ENCODE data around the gene ATF2. TPM values are rescaled to one million over a fixed set of nuclear protein-coding genes. Genes with fewer than 3 reads are reported as not detected.

ATF2 gene
- total and polyA plus RNA-seq, 2 of the 13 experiments (the other 11 are each of a cell fraction or from before 2014, with no cell fraction given), result 91.6 to 95.1 TPM

DNA sequence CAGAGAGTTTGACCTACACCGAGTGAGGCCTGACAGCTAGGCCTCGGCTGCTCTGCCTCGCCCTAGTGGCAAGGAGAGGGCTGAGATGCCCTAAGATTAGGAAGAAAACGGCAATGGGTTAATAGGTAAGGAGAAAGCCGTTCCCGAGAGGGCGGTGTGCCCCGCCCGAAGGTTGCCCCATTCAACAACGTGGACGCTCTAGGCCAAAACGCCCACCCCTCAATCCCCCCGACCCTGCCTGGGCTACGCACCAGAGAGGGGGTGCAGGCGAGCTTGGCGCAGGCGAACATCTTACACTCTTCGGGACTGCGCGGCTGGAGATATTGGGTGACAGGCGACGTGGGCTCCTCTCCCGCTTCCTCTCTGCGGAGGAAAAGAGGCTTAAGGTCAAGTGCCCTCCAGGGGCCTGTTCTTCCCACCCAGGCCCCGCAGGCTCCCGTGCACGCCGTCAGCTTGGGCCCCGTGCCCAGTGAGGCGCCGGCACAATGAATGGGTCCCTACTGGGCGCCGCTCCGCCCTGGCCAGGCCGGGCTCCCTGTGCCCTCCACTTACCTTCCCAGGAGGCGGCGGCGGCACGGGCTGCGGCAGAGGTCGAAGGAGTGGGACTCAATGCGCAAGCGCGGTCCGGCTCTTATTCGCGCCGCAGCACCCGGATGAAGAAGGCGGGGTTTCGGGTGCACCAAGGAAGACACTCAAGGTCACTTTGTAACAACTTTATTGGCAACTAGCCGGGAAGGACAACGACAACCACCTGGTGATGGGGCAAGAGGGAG lies 13.3 kb upstream of the ATF2 start, which contains the start of gene ATP5MC3 (continued):
- TF ChIP-seq ZNF230 (CRISPR knock-in tag; IDR thresholded peaks at IDR 0.05) (peak; percentile 28; the same call in 1 of the 2 replicates), TEAD3 (CRISPR knock-in tag; optimal IDR thresholded peaks at IDR 0.05; ENCODE audit: borderline replicate concordance) (peak; percentile 68), ZNF577 (CRISPR knock-in tag; IDR thresholded peaks at IDR 0.05; ENCODE audit: borderline replicate concordance, low read depth) (no peak), MAF1 (CRISPR knock-in tag; IDR thresholded peaks at IDR 0.05; ENCODE audit: borderline replicate concordance) (peak; percentile 39; the same call in 1 of the 2 replicates), SMAD3 (CRISPR knock-in tag; IDR thresholded peaks at IDR 0.05) (peak; percentile 72; the same call in 1 of the 2 replicates), BRD4 (CRISPR knock-in tag; IDR thresholded peaks at IDR 0.05) (peak; percentile 74), NFATC3 (CRISPR knock-in tag; IDR thresholded peaks at IDR 0.05) (peak; percentile 54; the same call in 1 of the 2 replicates), SMAD1 (CRISPR knock-in tag; IDR thresholded peaks at IDR 0.05; ENCODE audit: borderline replicate concordance, low read depth) (peak; percentile 63; the same call in 1 of the 2 replicates), AKAP8 (CRISPR knock-in tag; IDR thresholded peaks at IDR 0.05) (no peak), ZNF17 (CRISPR knock-in tag; IDR thresholded peaks at IDR 0.05) (no peak), ZNF329 (CRISPR knock-in tag; IDR thresholded peaks at IDR 0.05; ENCODE audit: low read depth) (peak; percentile 47), TOE1 (CRISPR knock-in tag; IDR thresholded peaks at IDR 0.05) (no peak), ZNF121 (CRISPR knock-in tag; IDR thresholded peaks at IDR 0.05) (no peak), HNRNPUL1 (IDR thresholded peaks at IDR 0.05; ENCODE audit: low read depth, low read length) (no peak), NR2F6 (IDR thresholded peaks at IDR 0.05) (peak; percentile 94), NR2F6 (CRISPR knock-in tag; IDR thresholded peaks at IDR 0.05) (peak; percentile 96), ZNF589 (CRISPR knock-in tag; conservative IDR thresholded peaks at IDR 0.05) (peak; percentile 86; the same call in 1 of the 2 replicates), ZNF605 (CRISPR knock-in tag; IDR thresholded peaks at IDR 0.05) (peak; percentile 90)
- TF ChIP-seq, protein P1, sequence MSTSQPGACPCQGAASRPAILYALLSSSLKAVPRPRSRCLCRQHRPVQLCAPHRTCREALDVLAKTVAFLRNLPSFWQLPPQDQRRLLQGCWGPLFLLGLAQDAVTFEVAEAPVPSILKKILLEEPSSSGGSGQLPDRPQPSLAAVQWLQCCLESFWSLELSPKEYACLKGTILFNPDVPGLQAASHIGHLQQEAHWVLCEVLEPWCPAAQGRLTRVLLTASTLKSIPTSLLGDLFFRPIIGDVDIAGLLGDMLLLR (CRISPR knock-in tag; IDR thresholded peaks at IDR 0.05), result peak; percentile 80
- TF ChIP-seq, protein P2, sequence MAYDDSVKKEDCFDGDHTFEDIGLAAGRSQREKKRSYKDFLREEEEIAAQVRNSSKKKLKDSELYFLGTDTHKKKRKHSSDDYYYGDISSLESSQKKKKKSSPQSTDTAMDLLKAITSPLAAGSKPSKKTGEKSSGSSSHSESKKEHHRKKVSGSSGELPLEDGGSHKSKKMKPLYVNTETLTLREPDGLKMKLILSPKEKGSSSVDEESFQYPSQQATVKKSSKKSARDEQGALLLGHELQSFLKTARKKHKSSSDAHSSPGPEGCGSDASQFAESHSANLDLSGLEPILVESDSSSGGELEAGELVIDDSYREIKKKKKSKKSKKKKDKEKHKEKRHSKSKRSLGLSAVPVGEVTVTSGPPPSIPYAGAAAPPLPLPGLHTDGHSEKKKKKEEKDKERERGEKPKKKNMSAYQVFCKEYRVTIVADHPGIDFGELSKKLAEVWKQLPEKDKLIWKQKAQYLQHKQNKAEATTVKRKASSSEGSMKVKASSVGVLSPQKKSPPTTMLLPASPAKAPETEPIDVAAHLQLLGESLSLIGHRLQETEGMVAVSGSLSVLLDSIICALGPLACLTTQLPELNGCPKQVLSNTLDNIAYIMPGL (CRISPR knock-in tag; IDR thresholded peaks at IDR 0.05; ENCODE audit: borderline replicate concordance in 1 of 2, low read depth in 1 of 2), result peak; percentile 92 to 96
- TF ChIP-seq, protein P3, sequence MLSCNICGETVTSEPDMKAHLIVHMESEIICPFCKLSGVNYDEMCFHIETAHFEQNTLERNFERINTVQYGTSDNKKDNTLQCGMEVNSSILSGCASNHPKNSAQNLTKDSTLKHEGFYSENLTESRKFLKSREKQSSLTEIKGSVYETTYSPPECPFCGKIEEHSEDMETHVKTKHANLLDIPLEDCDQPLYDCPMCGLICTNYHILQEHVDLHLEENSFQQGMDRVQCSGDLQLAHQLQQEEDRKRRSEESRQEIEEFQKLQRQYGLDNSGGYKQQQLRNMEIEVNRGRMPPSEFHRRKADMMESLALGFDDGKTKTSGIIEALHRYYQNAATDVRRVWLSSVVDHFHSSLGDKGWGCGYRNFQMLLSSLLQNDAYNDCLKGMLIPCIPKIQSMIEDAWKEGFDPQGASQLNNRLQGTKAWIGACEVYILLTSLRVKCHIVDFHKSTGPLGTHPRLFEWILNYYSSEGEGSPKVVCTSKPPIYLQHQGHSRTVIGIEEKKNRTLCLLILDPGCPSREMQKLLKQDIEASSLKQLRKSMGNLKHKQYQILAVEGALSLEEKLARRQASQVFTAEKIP (CRISPR knock-in tag; IDR thresholded peaks at IDR 0.05; ENCODE audit: borderline replicate concordance), result no peak
- TF ChIP-seq, protein P4, sequence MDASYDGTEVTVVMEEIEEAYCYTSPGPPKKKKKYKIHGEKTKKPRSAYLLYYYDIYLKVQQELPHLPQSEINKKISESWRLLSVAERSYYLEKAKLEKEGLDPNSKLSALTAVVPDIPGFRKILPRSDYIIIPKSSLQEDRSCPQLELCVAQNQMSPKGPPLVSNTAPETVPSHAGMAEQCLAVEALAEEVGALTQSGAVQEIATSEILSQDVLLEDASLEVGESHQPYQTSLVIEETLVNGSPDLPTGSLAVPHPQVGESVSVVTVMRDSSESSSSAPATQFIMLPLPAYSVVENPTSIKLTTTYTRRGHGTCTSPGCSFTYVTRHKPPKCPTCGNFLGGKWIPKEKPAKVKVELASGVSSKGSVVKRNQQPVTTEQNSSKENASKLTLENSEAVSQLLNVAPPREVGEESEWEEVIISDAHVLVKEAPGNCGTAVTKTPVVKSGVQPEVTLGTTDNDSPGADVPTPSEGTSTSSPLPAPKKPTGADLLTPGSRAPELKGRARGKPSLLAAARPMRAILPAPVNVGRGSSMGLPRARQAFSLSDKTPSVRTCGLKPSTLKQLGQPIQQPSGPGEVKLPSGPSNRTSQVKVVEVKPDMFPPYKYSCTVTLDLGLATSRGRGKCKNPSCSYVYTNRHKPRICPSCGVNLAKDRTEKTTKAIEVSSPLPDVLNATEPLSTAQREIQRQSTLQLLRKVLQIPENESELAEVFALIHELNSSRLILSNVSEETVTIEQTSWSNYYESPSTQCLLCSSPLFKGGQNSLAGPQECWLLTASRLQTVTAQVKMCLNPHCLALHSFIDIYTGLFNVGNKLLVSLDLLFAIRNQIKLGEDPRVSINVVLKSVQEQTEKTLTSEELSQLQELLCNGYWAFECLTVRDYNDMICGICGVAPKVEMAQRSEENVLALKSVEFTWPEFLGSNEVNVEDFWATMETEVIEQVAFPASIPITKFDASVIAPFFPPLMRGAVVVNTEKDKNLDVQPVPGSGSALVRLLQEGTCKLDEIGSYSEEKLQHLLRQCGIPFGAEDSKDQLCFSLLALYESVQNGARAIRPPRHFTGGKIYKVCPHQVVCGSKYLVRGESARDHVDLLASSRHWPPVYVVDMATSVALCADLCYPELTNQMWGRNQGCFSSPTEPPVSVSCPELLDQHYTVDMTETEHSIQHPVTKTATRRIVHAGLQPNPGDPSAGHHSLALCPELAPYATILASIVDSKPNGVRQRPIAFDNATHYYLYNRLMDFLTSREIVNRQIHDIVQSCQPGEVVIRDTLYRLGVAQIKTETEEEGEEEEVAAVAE (CRISPR knock-in tag; IDR thresholded peaks at IDR 0.05; ENCODE audit: borderline replicate concordance), result peak; percentile 49; the same call in 1 of the 2 replicates

All from HepG2 (cell line).